Endodermal cell (in vitro differentiated cells): ENCODE data around the gene MGME1. TPM values are rescaled to one million over a fixed set of nuclear protein-coding genes. Genes with fewer than 3 reads are reported as not detected.

ENCODE experiments used
- DNase-seq: peaks from one replicate; pipeline ENCODE4 v3.0.0-alpha.2; 2017
- H3K27ac ChIP-seq: 2 replicates; pipeline ENCODE4 v1.5.1; 2013; ENCODE audit warnings: mild to moderate bottlenecking, low read depth, low read length, moderate library complexity
- H3K27me3 ChIP-seq: 2 replicates; pipeline ENCODE4 v1.6.1; 2013; ENCODE audit warnings: mild to moderate bottlenecking, low read length, moderate library complexity; ENCODE audit not compliant: insufficient read depth, control insufficient read depth, poor library complexity, severe bottlenecking
- H3K36me3 ChIP-seq: 2 replicates; pipeline ENCODE4 v1.7.0; 2013; ENCODE audit warnings: mild to moderate bottlenecking, low read length, moderate library complexity; ENCODE audit not compliant: control insufficient read depth, insufficient read depth
- H3K4me1 ChIP-seq: one replicate; pipeline ENCODE4 v1.7.0; 2013; ENCODE audit warnings: low read length; ENCODE audit not compliant: control insufficient read depth, insufficient read depth
- H3K4me3 ChIP-seq: 2 replicates; pipeline ENCODE4 v1.5.1; 2013; ENCODE audit warnings: mild to moderate bottlenecking, low read length, moderate library complexity
- H3K9ac ChIP-seq: 2 replicates; pipeline ENCODE4 v1.6.1; 2013; ENCODE audit warnings: mild to moderate bottlenecking, low read length, moderate library complexity; ENCODE audit not compliant: poor library complexity, severe bottlenecking; ENCODE audit errors: extremely low read depth
- H3K9me3 ChIP-seq: 2 replicates; pipeline ENCODE4 v1.6.1; 2013; ENCODE audit warnings: mild to moderate bottlenecking, low read length, moderate library complexity; ENCODE audit not compliant: control insufficient read depth
- H3K27ac Mint-ChIP-seq: 2 replicates; pipeline ENCODE4 v1.8.0; 2020; ENCODE audit warnings: mixed read lengths
- H3K27me3 Mint-ChIP-seq: 2 replicates; pipeline ENCODE4 v1.8.0; 2021; ENCODE audit warnings: mild to moderate bottlenecking, mixed read lengths; ENCODE audit not compliant: insufficient read depth
- H3K36me3 Mint-ChIP-seq: 2 replicates; pipeline ENCODE4 v1.8.0; 2020; ENCODE audit warnings: low read depth, mixed read lengths
- H3K4me1 Mint-ChIP-seq: 2 replicates; pipeline ENCODE4 v1.8.0; 2020; ENCODE audit warnings: mixed read lengths
- H3K4me3 Mint-ChIP-seq: 2 replicates; pipeline ENCODE4 v1.8.0; 2020; ENCODE audit warnings: mild to moderate bottlenecking, moderate library complexity, mixed read lengths
- H3K9me3 Mint-ChIP-seq: 2 replicates; pipeline ENCODE4 v1.8.0; 2020; ENCODE audit warnings: mild to moderate bottlenecking, mixed read lengths
- WGBS, 2 experiments: methylation state at CpG; one replicate each; pipeline versions ENCODE4 v1.1.5 to v1.1.7; 2013; ENCODE audit warnings: missing lambda C conversion rate in 2 of 2, mixed read lengths in 1 of 2; ENCODE audit not compliant: insufficient coverage in 1 of 2, insufficient read length in 1 of 2; 5-methylcytosine and 5-hydroxymethylcytosine counted together
- total RNA-seq, 2 donors: library from RNA; stranded (reverse); fragmentation: NEBNext Ultra II Directional in 1 of 2; extraction: Animal tissue kit (Norgen Biotek cat#: 25700) in 1 of 2; gene quantifications; 2 replicates in 1 of 2; 3 replicates in 1 of 2; pipeline ENCODE4 v1.2.1, GENCODE V29; 2021
- TF ChIP-seq, protein P1 (sequence below): fragments of 200-600 bp; sonication (generic); conservative IDR thresholded peaks from 2 replicates; pipeline ENCODE4 v1.5.0; 2021; ENCODE audit warnings: antibody characterized with exemption, mild to moderate bottlenecking

Gene MGME1
- total RNA-seq, 2 donors from 2014 or later, result 31.2 to 36.7 TPM

GRCh38 chr20:18001131-18001921, 32.5 kb downstream of the MGME1 start:
- Histone ChIP-seq H3K27ac (no peak overlapping the region), H3K4me1 (peaks cover 2% of the 10 kb centered on the region), H3K9ac (no peak overlapping the region), H3K4me3 (no peak overlapping the region), H3K36me3 (no peaks in the 10 kb centered on the region), H3K9me3 (no peaks in the 10 kb centered on the region), H3K27me3 (no peaks in the 10 kb centered on the region)
- Mint-ChIP-seq H3K9me3 (no peaks in the 10 kb centered on the region), H3K4me1 (peaks cover 28% of the 10 kb centered on the region), H3K27ac (peak overlapping the region; percentile 24), H3K4me3 (no peak overlapping the region), H3K36me3 (no peaks in the 10 kb centered on the region), H3K27me3 (no peaks in the 10 kb centered on the region)
- TF ChIP-seq, protein P1, sequence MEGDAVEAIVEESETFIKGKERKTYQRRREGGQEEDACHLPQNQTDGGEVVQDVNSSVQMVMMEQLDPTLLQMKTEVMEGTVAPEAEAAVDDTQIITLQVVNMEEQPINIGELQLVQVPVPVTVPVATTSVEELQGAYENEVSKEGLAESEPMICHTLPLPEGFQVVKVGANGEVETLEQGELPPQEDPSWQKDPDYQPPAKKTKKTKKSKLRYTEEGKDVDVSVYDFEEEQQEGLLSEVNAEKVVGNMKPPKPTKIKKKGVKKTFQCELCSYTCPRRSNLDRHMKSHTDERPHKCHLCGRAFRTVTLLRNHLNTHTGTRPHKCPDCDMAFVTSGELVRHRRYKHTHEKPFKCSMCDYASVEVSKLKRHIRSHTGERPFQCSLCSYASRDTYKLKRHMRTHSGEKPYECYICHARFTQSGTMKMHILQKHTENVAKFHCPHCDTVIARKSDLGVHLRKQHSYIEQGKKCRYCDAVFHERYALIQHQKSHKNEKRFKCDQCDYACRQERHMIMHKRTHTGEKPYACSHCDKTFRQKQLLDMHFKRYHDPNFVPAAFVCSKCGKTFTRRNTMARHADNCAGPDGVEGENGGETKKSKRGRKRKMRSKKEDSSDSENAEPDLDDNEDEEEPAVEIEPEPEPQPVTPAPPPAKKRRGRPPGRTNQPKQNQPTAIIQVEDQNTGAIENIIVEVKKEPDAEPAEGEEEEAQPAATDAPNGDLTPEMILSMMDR, result no peak
- 83 to 86% methylated on average over 5 to 9 of the region's 10 CpGs for WGBS, 2 experiments
- peak; percentile 70 for DNase-seq

- 82% methylated on average over 5 of the region's 5 CpGs for WGBS, 2 experiments
These were observed 35.1 kb downstream of the MGME1 start for GRCh38 chr20:18003897-18004296.

DNA sequence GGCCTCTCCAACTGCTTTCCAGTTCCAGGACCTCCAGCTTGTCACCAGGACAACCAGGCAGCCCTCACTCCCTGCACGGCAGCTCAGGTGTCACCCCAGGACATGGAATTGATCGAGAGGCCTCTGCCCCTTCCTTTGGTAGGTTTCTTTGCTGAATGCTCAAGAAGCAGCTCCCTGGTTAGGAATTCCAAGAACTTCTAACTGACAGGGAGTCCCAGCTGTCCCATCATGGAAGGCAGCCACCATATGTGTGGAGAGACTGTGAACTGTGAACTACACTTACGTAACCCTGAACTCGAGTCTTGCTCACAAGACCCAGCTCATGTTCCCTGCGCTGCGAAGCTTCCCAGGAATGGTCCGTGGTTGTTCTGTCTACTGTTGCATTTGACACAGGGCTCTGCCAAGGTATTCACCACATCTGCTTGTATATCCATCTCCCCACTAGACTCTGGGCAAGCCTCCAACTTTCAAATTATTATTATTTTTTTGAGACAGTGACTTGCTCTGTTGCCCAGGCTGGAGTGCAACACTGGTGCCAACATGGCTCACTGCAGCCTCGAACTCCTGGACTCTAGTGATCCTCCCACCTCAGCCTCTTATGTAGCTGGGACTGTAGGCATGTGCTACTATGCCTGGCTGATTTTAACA, 35.7 kb downstream of the MGME1 start:
- no peaks in the 10 kb centered on the region for H3K4me1 ChIP-seq
- no peaks in the 10 kb centered on the region for H3K9me3 ChIP-seq
- H3K27me3 ChIP-seq, result no peaks in the 10 kb centered on the region
- no peak overlapping the region for H3K9ac ChIP-seq
- no peak for DNase-seq
- Mint-ChIP-seq H3K4me3 (no peak overlapping the region), H3K36me3 (no peaks in the 10 kb centered on the region), H3K4me1 (peaks cover 29% of the 10 kb centered on the region), H3K27me3 (no peaks in the 10 kb centered on the region), H3K9me3 (no peaks in the 10 kb centered on the region), H3K27ac (peak overlapping the region; percentile 32)
- no peak overlapping the region for H3K4me3 ChIP-seq
- no peaks in the 10 kb centered on the region for H3K36me3 ChIP-seq
- 74 to 89% methylated on average over 8 of the region's 8 CpGs for WGBS, 2 experiments
- TF ChIP-seq, protein P1, result no peak
- no peak overlapping the region for H3K27ac ChIP-seq

More at GRCh38 chr20:18003897-18004296, 35.1 kb downstream of the MGME1 start:
- no peaks in the 10 kb centered on the region for H3K27me3 Mint-ChIP-seq
- no peak overlapping the region for H3K4me3 Mint-ChIP-seq
- H3K9ac ChIP-seq, result no peak overlapping the region
- H3K27me3 ChIP-seq, result no peaks in the 10 kb centered on the region
- H3K27ac Mint-ChIP-seq, result peak overlapping the region; percentile 52
- H3K4me1 Mint-ChIP-seq, result peaks cover 25% of the 10 kb centered on the region
- no peaks in the 10 kb centered on the region for H3K36me3 ChIP-seq
- no peak for DNase-seq
- H3K9me3 Mint-ChIP-seq, result no peaks in the 10 kb centered on the region
- no peaks in the 10 kb centered on the region for H3K4me1 ChIP-seq
- H3K4me3 ChIP-seq, result no peak overlapping the region
- no peak overlapping the region for H3K27ac ChIP-seq
- H3K36me3 Mint-ChIP-seq, result no peaks in the 10 kb centered on the region
- no peaks in the 10 kb centered on the region for H3K9me3 ChIP-seq
- TF ChIP-seq, protein P1, result no peak
